IMR-90 (cell line): ENCODE measurements around the gene ANKRD24.

Source experiments
- CEBPB ChIP-seq: IDR thresholded peaks from 2 replicates; pipeline ENCODE4 v1.6.1; 2012; ENCODE audit warnings: low read depth, low read length, improper control_type of control experiment
- MXI1 ChIP-seq: IDR thresholded peaks from 2 replicates; pipeline ENCODE4 v1.6.1; 2012; ENCODE audit warnings: low read depth, mild to moderate bottlenecking, low read length, moderate library complexity, borderline replicate concordance
- POLR2A ChIP-seq: IDR thresholded peaks from 2 replicates; pipeline ENCODE4 v1.6.1; 2012; ENCODE audit warnings: mild to moderate bottlenecking, low read depth, low read length
- RAD21 ChIP-seq: IDR thresholded peaks from 2 replicates; pipeline ENCODE4 v1.6.1; 2012; ENCODE audit warnings: low read length, improper control_type of control experiment
- RCOR1 ChIP-seq: IDR thresholded peaks from 2 replicates; pipeline ENCODE4 v1.6.1; 2012; ENCODE audit warnings: mild to moderate bottlenecking, low read length, improper control_type of control experiment; ENCODE audit not compliant: insufficient replicate concordance
- RFX5 ChIP-seq: IDR thresholded peaks from 2 replicates; pipeline ENCODE4 v1.8.0; 2012; ENCODE audit warnings: low read depth, mild to moderate bottlenecking, low read length, moderate library complexity
- SMC3 ChIP-seq: fragments of 150-350 bp; IDR thresholded peaks from 2 replicates; pipeline ENCODE4 v1.6.1; 2016; ENCODE audit warnings: low read depth, mild to moderate bottlenecking, antibody characterized with exemption, low read length, moderate library complexity
- TF ChIP-seq, protein P1 (sequence below): conservative IDR thresholded peaks from 2 replicates; pipeline ENCODE4 v1.5.1; 2012; ENCODE audit warnings: mild to moderate bottlenecking, low read depth, low read length, improper control_type of control experiment
- TF ChIP-seq, protein P2 (sequence below): fragments of 150-350 bp; IDR thresholded peaks from 2 replicates; pipeline ENCODE4 v1.6.1; 2017; ENCODE audit warnings: mild to moderate bottlenecking, antibody characterized with exemption, low read length, low read depth

GRCh38 chr19:4216846-4217245, 34.4 kb downstream of the ANKRD24 start:
- no peak for TF ChIP-seq RAD21
- TF ChIP-seq, protein P1, sequence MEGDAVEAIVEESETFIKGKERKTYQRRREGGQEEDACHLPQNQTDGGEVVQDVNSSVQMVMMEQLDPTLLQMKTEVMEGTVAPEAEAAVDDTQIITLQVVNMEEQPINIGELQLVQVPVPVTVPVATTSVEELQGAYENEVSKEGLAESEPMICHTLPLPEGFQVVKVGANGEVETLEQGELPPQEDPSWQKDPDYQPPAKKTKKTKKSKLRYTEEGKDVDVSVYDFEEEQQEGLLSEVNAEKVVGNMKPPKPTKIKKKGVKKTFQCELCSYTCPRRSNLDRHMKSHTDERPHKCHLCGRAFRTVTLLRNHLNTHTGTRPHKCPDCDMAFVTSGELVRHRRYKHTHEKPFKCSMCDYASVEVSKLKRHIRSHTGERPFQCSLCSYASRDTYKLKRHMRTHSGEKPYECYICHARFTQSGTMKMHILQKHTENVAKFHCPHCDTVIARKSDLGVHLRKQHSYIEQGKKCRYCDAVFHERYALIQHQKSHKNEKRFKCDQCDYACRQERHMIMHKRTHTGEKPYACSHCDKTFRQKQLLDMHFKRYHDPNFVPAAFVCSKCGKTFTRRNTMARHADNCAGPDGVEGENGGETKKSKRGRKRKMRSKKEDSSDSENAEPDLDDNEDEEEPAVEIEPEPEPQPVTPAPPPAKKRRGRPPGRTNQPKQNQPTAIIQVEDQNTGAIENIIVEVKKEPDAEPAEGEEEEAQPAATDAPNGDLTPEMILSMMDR = no peak
- TF ChIP-seq POLR2A = no peak
- no peak for TF ChIP-seq RFX5
- TF ChIP-seq MXI1 = no peak
- no peak for TF ChIP-seq SMC3
- no peak for TF ChIP-seq CEBPB
- TF ChIP-seq, protein P2, sequence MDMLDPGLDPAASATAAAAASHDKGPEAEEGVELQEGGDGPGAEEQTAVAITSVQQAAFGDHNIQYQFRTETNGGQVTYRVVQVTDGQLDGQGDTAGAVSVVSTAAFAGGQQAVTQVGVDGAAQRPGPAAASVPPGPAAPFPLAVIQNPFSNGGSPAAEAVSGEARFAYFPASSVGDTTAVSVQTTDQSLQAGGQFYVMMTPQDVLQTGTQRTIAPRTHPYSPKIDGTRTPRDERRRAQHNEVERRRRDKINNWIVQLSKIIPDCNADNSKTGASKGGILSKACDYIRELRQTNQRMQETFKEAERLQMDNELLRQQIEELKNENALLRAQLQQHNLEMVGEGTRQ = no peak
- TF ChIP-seq RCOR1 = no peak
